Stimulated activated CD8-positive, alpha-beta memory T cell treated with anti-CD3 and anti-CD28 coated beads, Interleukin-12 subunit alpha, Interleukin-12 subunit beta, amount 100 ng/mL, for 24 hours (primary cell): ENCODE measurements around the gene HOXD9.

Source experiments
- DNase-seq: peaks from one replicate; pipeline ENCODE4 v3.0.0-alpha.2; 2020; ENCODE audit errors: extremely low read depth

Gene HOXD9

DNA sequence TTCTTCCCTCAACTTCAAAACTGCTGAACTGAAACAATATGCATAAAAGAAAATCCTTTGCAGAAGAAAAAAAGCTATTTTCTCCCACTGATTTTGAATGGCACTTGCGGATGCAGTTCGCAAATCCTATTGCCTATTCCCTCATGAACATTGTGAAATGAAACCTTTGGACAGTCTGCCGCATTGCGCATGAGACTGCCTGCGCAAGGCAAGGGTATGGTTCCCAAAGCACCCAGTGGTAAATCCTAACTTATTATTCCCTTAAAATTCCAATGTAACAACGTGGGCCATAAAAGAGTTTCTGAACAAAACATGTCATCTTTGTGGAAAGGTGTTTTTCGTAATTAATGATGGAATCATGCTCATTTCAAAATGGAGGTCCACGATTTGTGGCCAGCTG lies 15.4 kb downstream of the HOXD9 start:
- no peak for DNase-seq

DNA sequence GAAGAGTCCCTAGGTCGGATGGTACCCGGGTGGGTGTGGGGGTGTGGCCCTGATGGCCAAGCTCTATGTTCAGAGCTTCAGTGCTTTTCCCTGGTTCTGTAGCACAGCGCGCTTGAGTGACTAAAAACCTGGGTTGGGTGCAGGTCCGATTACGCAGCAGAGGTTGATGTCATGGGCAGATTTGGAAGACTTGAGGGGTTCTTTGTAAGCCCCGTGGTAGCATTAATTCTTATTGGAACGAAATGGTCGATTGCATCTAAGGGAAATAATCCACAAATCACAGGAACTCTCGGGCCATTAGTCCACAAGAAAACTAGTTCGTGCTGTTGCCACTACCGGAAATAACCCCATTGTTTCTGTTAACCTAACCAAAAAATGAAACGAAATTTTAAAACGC lies 16.0 kb downstream of the HOXD9 start:
- DNase-seq: no peak

DNA sequence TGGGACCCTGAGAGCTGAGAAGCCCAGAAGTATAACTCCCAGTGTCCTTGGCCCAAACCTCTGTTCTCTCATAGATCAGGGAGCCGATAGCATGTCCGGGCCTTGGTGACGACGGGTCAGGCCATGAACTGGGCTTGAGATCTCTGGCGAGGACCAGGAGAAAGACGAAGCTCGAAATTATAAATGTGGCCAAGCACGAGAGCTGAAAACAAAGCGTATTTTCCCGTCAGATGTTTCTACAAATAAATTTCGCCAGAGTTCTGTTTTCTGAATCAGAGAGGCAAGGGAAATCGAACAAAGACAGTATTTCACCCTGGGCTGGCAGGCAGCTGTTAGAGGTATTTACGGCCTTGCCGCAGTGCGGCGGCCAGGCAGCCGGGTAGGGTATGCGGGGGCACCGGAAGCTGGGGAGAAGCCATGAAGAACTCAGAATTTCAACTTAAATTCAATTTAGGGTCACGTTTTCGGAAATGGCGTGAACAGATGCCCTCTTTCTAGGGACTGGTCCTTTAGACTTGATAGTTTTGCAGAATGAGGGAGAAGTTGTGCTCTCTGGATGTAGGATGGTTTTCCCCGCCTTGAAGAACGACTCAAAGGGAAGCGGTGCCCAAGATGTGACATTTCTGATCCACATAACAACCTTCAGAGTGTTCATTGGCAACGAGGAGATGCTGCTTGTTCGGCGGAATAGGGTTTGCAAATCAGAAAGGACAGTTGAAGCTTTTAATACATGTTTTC lies 16.6 kb downstream of the HOXD9 start:
- DNase-seq: no peak

GRCh38 chr2:176139661-176140512 lies 17.4 kb downstream of the HOXD9 start:
- no peak for DNase-seq

DNA sequence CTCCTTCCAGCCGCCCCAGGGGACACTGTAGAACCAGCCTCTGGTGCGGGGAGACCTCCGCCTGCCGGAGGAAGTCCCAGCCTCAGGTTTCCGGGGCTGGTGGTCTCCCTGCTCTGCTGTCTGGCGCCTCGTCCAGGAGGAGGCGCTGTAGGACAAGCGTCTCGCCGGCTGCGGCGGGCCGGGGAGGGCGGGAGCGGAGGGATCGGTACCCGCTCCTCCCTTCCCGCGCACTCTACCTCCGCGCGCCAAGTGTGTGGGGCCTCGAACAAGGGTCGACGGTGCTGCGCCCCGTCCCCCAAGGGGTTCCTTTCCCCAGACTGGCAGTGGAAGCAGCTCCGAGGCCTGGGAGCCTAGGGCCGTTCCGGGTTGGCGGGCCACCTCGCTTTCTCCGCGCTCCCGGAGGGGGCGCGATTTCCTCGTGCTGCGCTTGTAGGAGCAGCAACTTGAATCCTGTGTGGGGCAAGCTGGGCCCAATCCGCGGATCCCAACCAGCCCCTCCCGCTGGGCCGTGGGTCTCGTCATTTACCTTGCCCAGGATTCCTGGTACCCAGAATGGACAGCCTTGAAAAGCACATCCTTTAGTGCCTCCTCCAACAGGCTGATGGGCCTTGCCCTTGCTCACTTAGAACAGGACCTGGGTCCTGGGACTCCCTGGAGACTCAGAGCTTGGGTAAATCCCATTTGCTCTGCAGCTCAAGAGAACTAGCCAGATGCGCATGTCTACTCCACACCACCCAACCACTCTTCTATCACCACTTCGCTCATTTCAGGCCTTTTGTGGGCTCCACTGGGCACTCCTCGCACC lies 18.2 kb downstream of the HOXD9 start:
- peak; percentile 40 for DNase-seq

- no peak for DNase-seq
Measured at GRCh38 chr2:176142281-176142680, 19.8 kb downstream of the HOXD9 start.

DNA sequence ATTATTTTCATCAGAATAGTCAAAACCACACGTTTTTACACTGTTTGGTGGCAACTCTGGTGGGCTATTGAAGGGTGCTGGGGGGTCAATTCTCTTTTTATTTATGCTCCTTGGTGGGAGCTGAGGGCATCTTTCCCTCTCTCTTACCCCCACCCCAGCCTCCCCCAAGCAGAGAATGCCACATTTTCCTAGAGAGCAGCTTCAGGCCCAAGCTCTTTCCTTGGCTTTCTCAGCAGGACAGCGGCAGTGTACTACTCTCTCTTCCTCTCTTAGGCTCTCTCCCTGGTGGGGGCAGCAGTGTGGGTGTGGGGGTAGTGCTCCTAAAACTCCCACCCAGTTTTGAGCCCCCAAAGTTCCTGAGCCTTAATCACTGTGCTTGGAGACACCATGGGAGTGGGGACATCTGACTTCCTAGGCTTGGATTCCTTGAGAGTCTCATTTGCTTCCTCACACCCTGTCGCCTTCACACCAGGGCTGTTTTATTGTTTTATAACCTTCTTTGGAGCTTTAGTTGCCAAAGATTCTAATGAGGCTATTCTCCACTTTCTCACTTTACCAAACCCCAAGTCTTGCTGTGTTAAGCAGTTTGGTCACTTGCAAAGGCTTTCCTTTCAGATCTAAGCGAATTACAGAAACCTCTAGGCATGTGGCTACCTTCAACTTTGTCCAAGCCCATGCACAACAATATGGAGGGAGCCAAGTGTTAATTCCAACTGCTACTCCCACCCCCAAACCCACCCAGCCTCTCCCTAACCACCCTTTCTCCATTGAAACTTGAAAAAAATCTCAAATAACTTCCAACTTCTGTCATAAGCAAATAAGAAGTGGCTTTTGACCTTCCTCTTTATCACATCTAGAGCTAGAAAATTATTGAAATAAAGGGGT lies 22.8 kb downstream of the HOXD9 start:
- no peak for DNase-seq

DNA sequence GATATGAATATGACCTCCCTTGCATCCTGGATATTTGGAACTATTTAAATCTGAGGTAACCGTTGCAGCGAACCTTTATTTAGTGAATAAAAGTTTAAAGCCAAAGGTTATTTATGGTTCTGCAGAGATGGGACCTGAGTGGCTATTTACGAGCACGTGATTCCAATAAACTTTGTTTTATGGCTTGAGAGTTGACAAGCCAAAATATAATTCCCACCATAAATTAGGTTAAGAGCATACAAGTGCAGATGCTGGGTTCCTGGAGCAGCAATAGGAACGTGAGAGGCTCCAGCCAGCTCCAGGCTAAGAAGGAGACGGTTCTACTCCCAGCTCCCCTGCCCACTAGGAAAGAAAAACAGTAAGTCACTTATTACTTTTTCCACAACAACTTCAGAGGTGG lies 23.6 kb downstream of the HOXD9 start:
- no peak for DNase-seq

DNA sequence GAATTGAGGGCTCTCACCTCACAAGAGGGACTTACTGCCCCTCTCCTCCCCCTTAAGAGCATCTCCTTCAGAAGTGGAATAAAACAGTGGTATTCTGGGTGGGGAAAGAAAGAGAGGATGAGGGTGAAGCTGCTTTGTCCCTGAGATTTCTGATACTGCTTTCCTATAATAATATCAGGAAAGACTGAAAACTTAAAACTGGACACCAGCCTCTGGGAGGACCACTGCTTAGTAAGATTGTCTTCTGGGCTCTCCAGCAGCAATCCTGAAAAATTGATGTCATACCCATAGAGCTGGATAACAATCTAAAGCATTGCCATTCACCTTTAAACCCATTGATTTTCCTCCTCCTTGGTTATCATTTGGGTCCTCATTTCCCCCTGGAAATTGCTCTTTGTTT lies 24.1 kb downstream of the HOXD9 start:
- DNase-seq: no peak

- no peak for DNase-seq
Measured at GRCh38 chr2:176147210-176147799, 24.8 kb downstream of the HOXD9 start.

DNA sequence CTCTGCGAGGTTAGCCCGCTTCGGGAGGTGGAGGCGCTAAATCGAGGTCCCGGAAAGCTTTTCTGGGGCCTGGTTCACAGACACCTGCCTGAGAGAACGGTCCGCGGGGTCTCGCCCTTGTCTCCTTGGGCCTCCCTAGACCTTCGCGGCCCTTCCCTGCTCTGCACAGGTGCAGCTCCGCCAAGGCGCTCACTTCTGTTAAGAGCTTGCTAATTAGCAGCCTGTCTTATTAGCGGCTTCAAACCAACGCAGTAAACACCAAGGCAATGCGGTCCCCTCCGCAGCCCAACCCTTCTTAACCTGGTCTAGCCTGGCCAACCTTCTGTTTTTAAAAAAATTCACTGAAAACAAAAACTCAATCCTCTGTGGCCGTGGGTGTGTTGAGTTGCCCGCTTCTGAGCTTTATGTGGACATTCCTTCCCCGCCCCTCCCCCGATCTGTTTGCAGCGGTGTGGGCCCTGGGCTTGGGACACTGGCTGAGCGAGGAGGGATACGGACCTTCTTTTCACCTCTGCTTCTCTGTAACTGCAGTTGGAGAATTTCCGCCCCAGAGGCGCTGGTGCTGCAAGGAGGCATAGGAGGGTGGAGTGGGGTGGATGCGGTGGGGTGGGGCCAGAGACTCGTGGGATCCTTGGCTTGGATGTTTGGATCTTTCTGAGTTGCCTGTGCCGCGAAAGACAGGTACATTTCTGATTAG lies 25.4 kb downstream of the HOXD9 start:
- DNase-seq: no peak

- DNase-seq: no peak
Measured at GRCh38 chr2:176148751-176149421, 26.4 kb downstream of the HOXD9 start.

DNA sequence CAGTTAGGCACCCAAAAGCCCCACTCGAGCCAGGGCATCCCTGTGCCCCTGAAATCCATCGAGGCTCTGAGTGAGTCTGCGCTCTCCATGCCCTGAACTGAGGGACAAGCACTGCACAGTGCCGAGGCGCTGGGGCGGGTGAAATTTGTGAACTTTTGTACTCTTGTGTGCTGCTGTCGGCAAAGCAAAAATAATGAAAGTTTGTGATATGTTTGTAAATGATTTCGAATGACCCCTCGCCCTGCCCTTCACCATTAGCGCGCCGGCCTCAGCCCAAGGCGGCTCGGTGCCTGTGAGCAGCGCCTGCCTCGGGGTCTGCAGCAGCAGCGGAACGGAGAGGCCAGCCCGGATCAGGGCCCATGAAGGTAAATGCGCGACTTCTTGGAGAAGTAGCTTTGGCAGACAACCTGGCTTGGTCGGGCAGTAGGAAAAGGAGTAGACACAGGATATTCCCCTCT lies 27.0 kb downstream of the HOXD9 start:
- no peak for DNase-seq

- no peak for DNase-seq
Measured at GRCh38 chr2:176149939-176150583, 27.5 kb downstream of the HOXD9 start.

DNA sequence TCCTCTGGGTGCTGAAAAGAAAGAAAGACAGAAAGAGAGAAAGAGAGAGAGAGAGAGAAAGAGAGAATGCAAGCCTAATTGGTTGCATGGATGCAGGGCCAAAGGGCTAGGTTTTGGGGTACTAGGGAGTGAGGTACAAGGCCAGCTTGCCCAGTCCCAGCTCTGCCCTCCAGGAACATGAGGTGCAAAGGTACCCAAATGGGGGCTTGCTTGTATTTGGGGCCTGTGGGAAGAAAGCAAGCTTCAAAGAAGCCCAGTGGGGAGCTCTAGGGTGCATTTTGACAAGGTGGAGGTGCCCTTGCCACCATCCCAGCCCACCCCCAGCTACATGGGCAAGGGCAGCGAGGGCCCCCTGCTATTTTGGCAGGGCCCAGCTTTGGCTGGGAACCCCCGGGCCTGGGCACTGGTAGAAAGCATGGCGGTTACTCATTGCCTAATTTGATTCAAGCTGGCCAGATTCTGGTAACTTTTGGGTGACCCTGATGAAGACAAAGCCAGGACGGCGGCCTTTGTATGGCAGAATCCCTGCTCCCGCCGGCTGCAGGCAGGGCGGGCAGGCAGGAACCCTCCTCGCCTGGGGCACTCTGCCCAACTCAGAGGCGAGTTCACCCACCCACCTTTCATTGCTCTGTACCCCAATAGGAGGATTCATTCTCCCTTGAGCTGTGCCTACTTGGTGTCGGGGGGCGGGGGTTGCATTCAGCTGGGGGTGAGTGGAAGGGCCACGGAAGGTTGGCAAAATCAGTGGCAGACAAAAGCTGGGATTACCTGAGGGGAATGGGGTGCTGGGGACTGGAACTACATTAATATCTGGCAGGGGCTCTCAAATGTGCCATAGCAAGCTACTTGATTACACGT lies 28.3 kb downstream of the HOXD9 start:
- DNase-seq: no peak

- no peak for DNase-seq
Measured at GRCh38 chr2:176151442-176152287, 29.1 kb downstream of the HOXD9 start, which contains the start of gene HOXD4. TSS of gene HOXD4 (plus strand) at chr2:176151550. CDS start at chr2:176151634, 84 bp downstream.
